NCI-H2171 (cell line): ENCODE results near the gene GMPS.
"Not testable (repeated sequence)": the region's sequence is repeated elsewhere in the genome, so short reads cannot be mapped to it uniquely, and the experiment has no call there.

Source experiments
- DNase-seq: peaks from one replicate; lab custom pipeline; 2025; lab: John Stamatoyannopoulos, UW

Gene GMPS

GRCh38 chr3:155872904-155873646 lies 2.6 kb downstream of the GMPS start:
- DNase-seq = no peak

- DNase-seq = no peak
These were observed 5.6 kb downstream of the GMPS start for GRCh38 chr3:155876037-155876436.

- no peak for DNase-seq
These were observed 6.1 kb downstream of the GMPS start for GRCh38 chr3:155876503-155876902.

GRCh38 chr3:155880286-155880685 lies 9.8 kb downstream of the GMPS start:
- no peak for DNase-seq

GRCh38 chr3:155884292-155884691 lies 13.8 kb downstream of the GMPS start:
- DNase-seq = no peak

GRCh38 chr3:155885292-155885691 lies 14.8 kb downstream of the GMPS start:
- no peak for DNase-seq

GRCh38 chr3:155886348-155886747 lies 15.9 kb downstream of the GMPS start:
- not testable (repeated sequence) for DNase-seq

GRCh38 chr3:155886915-155887314 lies 16.5 kb downstream of the GMPS start:
- no peak for DNase-seq

- DNase-seq = no peak
These were observed 18.8 kb downstream of the GMPS start for GRCh38 chr3:155889212-155889611.

- no peak for DNase-seq
These were observed 19.5 kb downstream of the GMPS start for GRCh38 chr3:155889952-155890351.

- no peak for DNase-seq
These were observed 20.3 kb downstream of the GMPS start for GRCh38 chr3:155890671-155891190.

- no peak for DNase-seq
These were observed 20.9 kb downstream of the GMPS start for GRCh38 chr3:155891321-155891720.

- DNase-seq = no peak
These were observed 25.0 kb downstream of the GMPS start for GRCh38 chr3:155895379-155895900.

GRCh38 chr3:155906900-155907299 lies 36.5 kb downstream of the GMPS start:
- no peak for DNase-seq

GRCh38 chr3:155908086-155908485 lies 37.6 kb downstream of the GMPS start:
- DNase-seq = no peak

GRCh38 chr3:155908605-155909004 lies 38.2 kb downstream of the GMPS start:
- DNase-seq = no peak

GRCh38 chr3:155912090-155912489 lies 41.6 kb downstream of the GMPS start:
- DNase-seq = no peak

- no peak for DNase-seq
These were observed 42.2 kb downstream of the GMPS start for GRCh38 chr3:155912579-155913190.

- DNase-seq = no peak
These were observed 47.3 kb downstream of the GMPS start for GRCh38 chr3:155917781-155918180.

- DNase-seq = no peak
These were observed 49.3 kb downstream of the GMPS start for GRCh38 chr3:155919728-155920127.

- no peak for DNase-seq
These were observed 51.0 kb downstream of the GMPS start for GRCh38 chr3:155921486-155921885.

- DNase-seq = no peak
These were observed 63.8 kb downstream of the GMPS start for GRCh38 chr3:155934230-155934629.

- DNase-seq = no peak
These were observed 68.0 kb downstream of the GMPS start for GRCh38 chr3:155938409-155938808.
